Measurements from ENCODE around the gene SENP8.

DNA sequence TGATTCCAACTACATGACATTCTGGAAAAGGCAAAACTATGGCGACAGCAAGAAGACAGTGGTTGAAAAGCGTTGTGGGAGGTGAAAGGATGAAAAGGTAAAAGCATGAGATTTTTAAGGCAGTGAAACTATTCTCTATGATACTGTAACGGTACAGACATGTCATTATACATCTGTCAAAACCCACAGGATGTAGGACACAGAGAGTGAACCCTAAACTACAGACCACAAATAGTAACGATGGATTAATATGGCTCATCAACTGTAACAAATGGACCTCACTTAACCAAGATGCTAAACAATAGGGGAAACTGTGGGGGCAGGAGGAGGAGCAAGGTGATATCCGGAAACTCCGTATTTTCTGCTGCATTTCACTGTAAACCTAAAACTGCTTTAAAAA lies 39.3 kb upstream of the SENP8 start:
- TF ChIP-seq EZH2 (conservative IDR thresholded peaks at IDR 0.05; ENCODE audit: low read depth, low read length) (no peak), STAG1 (CRISPR knock-in tag; IDR thresholded peaks at IDR 0.05) (no peak), MLLT10 (CRISPR knock-in tag; IDR thresholded peaks at IDR 0.05) (no peak), JUND (CRISPR knock-in tag; IDR thresholded peaks at IDR 0.05) (no peak), TCF7L2 (IDR thresholded peaks at IDR 0.05; ENCODE audit: low read depth, low read length) (no peak), U2AF1 (optimal IDR thresholded peaks at IDR 0.05; ENCODE audit: low read depth, low read length) (no peak), HNRNPK (IDR thresholded peaks at IDR 0.05; ENCODE audit: low read depth, low read length, poor library complexity, severe bottlenecking) (no peak)
- TF ChIP-seq, protein P1, sequence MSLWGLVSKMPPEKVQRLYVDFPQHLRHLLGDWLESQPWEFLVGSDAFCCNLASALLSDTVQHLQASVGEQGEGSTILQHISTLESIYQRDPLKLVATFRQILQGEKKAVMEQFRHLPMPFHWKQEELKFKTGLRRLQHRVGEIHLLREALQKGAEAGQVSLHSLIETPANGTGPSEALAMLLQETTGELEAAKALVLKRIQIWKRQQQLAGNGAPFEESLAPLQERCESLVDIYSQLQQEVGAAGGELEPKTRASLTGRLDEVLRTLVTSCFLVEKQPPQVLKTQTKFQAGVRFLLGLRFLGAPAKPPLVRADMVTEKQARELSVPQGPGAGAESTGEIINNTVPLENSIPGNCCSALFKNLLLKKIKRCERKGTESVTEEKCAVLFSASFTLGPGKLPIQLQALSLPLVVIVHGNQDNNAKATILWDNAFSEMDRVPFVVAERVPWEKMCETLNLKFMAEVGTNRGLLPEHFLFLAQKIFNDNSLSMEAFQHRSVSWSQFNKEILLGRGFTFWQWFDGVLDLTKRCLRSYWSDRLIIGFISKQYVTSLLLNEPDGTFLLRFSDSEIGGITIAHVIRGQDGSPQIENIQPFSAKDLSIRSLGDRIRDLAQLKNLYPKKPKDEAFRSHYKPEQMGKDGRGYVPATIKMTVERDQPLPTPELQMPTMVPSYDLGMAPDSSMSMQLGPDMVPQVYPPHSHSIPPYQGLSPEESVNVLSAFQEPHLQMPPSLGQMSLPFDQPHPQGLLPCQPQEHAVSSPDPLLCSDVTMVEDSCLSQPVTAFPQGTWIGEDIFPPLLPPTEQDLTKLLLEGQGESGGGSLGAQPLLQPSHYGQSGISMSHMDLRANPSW (CRISPR knock-in tag; IDR thresholded peaks at IDR 0.05; ENCODE audit: borderline replicate concordance), result no peak
- TF ChIP-seq, protein P2, sequence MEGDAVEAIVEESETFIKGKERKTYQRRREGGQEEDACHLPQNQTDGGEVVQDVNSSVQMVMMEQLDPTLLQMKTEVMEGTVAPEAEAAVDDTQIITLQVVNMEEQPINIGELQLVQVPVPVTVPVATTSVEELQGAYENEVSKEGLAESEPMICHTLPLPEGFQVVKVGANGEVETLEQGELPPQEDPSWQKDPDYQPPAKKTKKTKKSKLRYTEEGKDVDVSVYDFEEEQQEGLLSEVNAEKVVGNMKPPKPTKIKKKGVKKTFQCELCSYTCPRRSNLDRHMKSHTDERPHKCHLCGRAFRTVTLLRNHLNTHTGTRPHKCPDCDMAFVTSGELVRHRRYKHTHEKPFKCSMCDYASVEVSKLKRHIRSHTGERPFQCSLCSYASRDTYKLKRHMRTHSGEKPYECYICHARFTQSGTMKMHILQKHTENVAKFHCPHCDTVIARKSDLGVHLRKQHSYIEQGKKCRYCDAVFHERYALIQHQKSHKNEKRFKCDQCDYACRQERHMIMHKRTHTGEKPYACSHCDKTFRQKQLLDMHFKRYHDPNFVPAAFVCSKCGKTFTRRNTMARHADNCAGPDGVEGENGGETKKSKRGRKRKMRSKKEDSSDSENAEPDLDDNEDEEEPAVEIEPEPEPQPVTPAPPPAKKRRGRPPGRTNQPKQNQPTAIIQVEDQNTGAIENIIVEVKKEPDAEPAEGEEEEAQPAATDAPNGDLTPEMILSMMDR (CRISPR knock-in tag; IDR thresholded peaks at IDR 0.05), result no peak
- TF ChIP-seq, protein P3, sequence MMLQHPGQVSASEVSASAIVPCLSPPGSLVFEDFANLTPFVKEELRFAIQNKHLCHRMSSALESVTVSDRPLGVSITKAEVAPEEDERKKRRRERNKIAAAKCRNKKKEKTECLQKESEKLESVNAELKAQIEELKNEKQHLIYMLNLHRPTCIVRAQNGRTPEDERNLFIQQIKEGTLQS (CRISPR knock-in tag; IDR thresholded peaks at IDR 0.05), result no peak
- TF ChIP-seq, protein P4, sequence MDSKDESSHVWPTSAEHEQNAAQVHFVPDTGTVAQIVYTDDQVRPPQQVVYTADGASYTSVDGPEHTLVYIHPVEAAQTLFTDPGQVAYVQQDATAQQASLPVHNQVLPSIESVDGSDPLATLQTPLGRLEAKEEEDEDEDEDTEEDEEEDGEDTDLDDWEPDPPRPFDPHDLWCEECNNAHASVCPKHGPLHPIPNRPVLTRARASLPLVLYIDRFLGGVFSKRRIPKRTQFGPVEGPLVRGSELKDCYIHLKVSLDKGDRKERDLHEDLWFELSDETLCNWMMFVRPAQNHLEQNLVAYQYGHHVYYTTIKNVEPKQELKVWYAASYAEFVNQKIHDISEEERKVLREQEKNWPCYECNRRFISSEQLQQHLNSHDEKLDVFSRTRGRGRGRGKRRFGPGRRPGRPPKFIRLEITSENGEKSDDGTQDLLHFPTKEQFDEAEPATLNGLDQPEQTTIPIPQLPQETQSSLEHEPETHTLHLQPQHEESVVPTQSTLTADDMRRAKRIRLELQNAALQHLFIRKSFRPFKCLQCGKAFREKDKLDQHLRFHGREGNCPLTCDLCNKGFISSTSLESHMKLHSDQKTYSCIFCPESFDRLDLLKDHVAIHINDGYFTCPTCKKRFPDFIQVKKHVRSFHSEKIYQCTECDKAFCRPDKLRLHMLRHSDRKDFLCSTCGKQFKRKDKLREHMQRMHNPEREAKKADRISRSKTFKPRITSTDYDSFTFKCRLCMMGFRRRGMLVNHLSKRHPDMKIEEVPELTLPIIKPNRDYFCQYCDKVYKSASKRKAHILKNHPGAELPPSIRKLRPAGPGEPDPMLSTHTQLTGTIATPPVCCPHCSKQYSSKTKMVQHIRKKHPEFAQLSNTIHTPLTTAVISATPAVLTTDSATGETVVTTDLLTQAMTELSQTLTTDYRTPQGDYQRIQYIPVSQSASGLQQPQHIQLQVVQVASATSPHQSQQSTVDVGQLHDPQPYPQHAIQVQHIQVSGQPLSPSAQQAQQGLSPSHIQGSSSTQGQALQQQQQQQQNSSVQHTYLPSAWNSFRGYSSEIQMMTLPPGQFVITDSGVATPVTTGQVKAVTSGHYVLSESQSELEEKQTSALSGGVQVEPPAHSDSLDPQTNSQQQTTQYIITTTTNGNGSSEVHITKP (CRISPR knock-in tag; IDR thresholded peaks at IDR 0.05; ENCODE audit: low read depth), result no peak

Data from HepG2 (cell line).